ENCODE results near the gene PPARGC1A.

The PPARGC1A gene

GRCh38 chr4:23903859-23904438 is 14.1 kb upstream of the PPARGC1A start:
- peak; percentile 21 for DNase-seq
- Histone ChIP-seq H3K4me3 (ENCODE audit: low read depth, low read length) (no peak overlapping the region), H3K36me3 (no peaks in the 10 kb centered on the region), H3K9me3 (no peaks in the 10 kb centered on the region), H3K4me1 (peaks cover 9% of the 10 kb centered on the region), H3K27me3 (no peaks in the 10 kb centered on the region)
- TF ChIP-seq CTCF (IDR thresholded peaks at IDR 0.05; ENCODE audit: low read depth, low read length) = no peak

GRCh38 chr4:23902222-23902804 is 12.5 kb upstream of the PPARGC1A start:
- peak; percentile 42 for TF ChIP-seq CTCF (IDR thresholded peaks at IDR 0.05; ENCODE audit: low read depth, low read length)
- no peaks in the 10 kb centered on the region for H3K9me3 ChIP-seq
- H3K36me3 ChIP-seq = no peaks in the 10 kb centered on the region
- no peaks in the 10 kb centered on the region for H3K27me3 ChIP-seq
- no peak overlapping the region for H3K4me3 ChIP-seq (ENCODE audit: low read depth, low read length)
- DNase-seq = no peak
- peaks cover 9% of the 10 kb centered on the region for H3K4me1 ChIP-seq

- no peaks in the 10 kb centered on the region for H3K9me3 ChIP-seq
- TF ChIP-seq CTCF (IDR thresholded peaks at IDR 0.05; ENCODE audit: low read depth, low read length) = no peak
- no peak overlapping the region for H3K4me3 ChIP-seq (ENCODE audit: low read depth, low read length)
- H3K36me3 ChIP-seq = no peaks in the 10 kb centered on the region
- DNase-seq = no peak
- H3K27me3 ChIP-seq = no peaks in the 10 kb centered on the region
- H3K4me1 ChIP-seq = peaks cover 9% of the 10 kb centered on the region
These were observed 10.8 kb upstream of the PPARGC1A start for GRCh38 chr4:23900636-23901035.

GRCh38 chr4:23899565-23899964 is 9.7 kb upstream of the PPARGC1A start:
- Histone ChIP-seq H3K4me3 (ENCODE audit: low read depth, low read length) (no peak overlapping the region), H3K9me3 (no peaks in the 10 kb centered on the region), H3K36me3 (no peaks in the 10 kb centered on the region), H3K4me1 (peaks cover 9% of the 10 kb centered on the region), H3K27me3 (no peaks in the 10 kb centered on the region)
- DNase-seq = no peak
- TF ChIP-seq CTCF (IDR thresholded peaks at IDR 0.05; ENCODE audit: low read depth, low read length) = no peak

- no peaks in the 10 kb centered on the region for H3K4me1 ChIP-seq
- no peak overlapping the region for H3K4me3 ChIP-seq (ENCODE audit: low read depth, low read length)
- no peaks in the 10 kb centered on the region for H3K36me3 ChIP-seq
- no peak for TF ChIP-seq CTCF (IDR thresholded peaks at IDR 0.05; ENCODE audit: low read depth, low read length)
- H3K27me3 ChIP-seq = no peaks in the 10 kb centered on the region
- DNase-seq = no peak
- no peaks in the 10 kb centered on the region for H3K9me3 ChIP-seq
These were observed 7.8 kb upstream of the PPARGC1A start for GRCh38 chr4:23897564-23898109.

- no peak overlapping the region for H3K4me3 ChIP-seq (ENCODE audit: low read depth, low read length)
- no peaks in the 10 kb centered on the region for H3K9me3 ChIP-seq
- no peak for TF ChIP-seq CTCF (IDR thresholded peaks at IDR 0.05; ENCODE audit: low read depth, low read length)
- H3K27me3 ChIP-seq = no peaks in the 10 kb centered on the region
- no peaks in the 10 kb centered on the region for H3K36me3 ChIP-seq
- no peak for DNase-seq
- no peaks in the 10 kb centered on the region for H3K4me1 ChIP-seq
These were observed 4.2 kb upstream of the PPARGC1A start for GRCh38 chr4:23894021-23894420.
